Measurements from ENCODE around the gene BNC2. TPM values are rescaled to one million over a fixed set of nuclear protein-coding genes. Genes with fewer than 3 reads are reported as not detected.

The BNC2 gene
- total and polyA plus RNA-seq, 4 experiments from 2014 or later = not detected

GRCh38 chr9:16398691-16399090 lies 471.8 kb downstream of the BNC2 start:
- Mint-ChIP-seq H3K27ac (no peak overlapping the region), H3K4me3 (no peak overlapping the region), H3K4me1 (no peaks in the 10 kb centered on the region), H3K27me3 (peaks cover 0 to 2% of the 10 kb centered on the region in 2 donors), H3K36me3 (no peaks in the 10 kb centered on the region), H3K9me3 (peaks cover 1 to 11% (median 6%) of the 10 kb centered on the region in 8 donors)
- Histone ChIP-seq H3K27me3 (ENCODE audit: insufficient read depth, low read length) (no peaks in the 10 kb centered on the region), H3K4me3 (ENCODE audit: low read length in 2 of 2) (no peak overlapping the region), H3K27ac (ENCODE audit: low read depth, low read length) (no peak overlapping the region), H3K9me3 (ENCODE audit: control insufficient read depth in 1 of 2, low read length in 2 of 2) (no peaks in the 10 kb centered on the region), H3K36me3 (ENCODE audit: insufficient read depth, low read length) (no peaks in the 10 kb centered on the region), H3K4me1 (ENCODE audit: insufficient read depth, low read length) (no peaks in the 10 kb centered on the region)
- no peak for DNase-seq
- ChIA-PET POLR2A (ENCODE audit: partially characterized antibody) (no interaction called here), CTCF (ENCODE audit: partially characterized antibody) (no interaction called here)
- intact Hi-C loops (cut with micrococcal nuclease) = no loop called here

GRCh38 chr9:16396389-16396788 lies 474.1 kb downstream of the BNC2 start:
- Mint-ChIP-seq H3K36me3 (no peaks in the 10 kb centered on the region), H3K27ac (no peak overlapping the region), H3K4me3 (no peak overlapping the region), H3K4me1 (no peaks in the 10 kb centered on the region), H3K27me3 (peaks cover 0 to 2% of the 10 kb centered on the region in 2 donors), H3K9me3 (peaks cover 0 to 9% (median 6%) of the 10 kb centered on the region in 8 donors)
- H3K4me1 ChIP-seq (ENCODE audit: insufficient read depth, low read length) = no peaks in the 10 kb centered on the region
- intact Hi-C loops (cut with micrococcal nuclease) = no loop called here
- DNase-seq = no peak
- no peak overlapping the region for H3K4me3 ChIP-seq (ENCODE audit: low read length in 2 of 2)
- POLR2A ChIA-PET (ENCODE audit: partially characterized antibody) = no interaction called here
- CTCF ChIA-PET (ENCODE audit: partially characterized antibody) = no interaction called here
- H3K36me3 ChIP-seq (ENCODE audit: insufficient read depth, low read length) = no peaks in the 10 kb centered on the region
- H3K9me3 ChIP-seq (ENCODE audit: control insufficient read depth in 1 of 2, low read length in 2 of 2) = no peaks in the 10 kb centered on the region
- no peak overlapping the region for H3K27ac ChIP-seq (ENCODE audit: low read depth, low read length)
- no peaks in the 10 kb centered on the region for H3K27me3 ChIP-seq (ENCODE audit: insufficient read depth, low read length)

GRCh38 chr9:16391369-16391768 lies 479.1 kb downstream of the BNC2 start:
- no peak overlapping the region for H3K27ac Mint-ChIP-seq
- CTCF ChIA-PET (ENCODE audit: partially characterized antibody) = no interaction called here
- no peak overlapping the region for H3K4me3 Mint-ChIP-seq

GRCh38 chr9:16387382-16387781 lies 483.1 kb downstream of the BNC2 start:
- Histone ChIP-seq H3K4me1 (ENCODE audit: insufficient read depth, low read length) (no peaks in the 10 kb centered on the region), H3K4me3 (ENCODE audit: low read length in 2 of 2) (no peak overlapping the region), H3K36me3 (ENCODE audit: insufficient read depth, low read length) (no peaks in the 10 kb centered on the region), H3K27ac (ENCODE audit: low read depth, low read length) (no peak overlapping the region), H3K9me3 (ENCODE audit: control insufficient read depth in 1 of 2, low read length in 2 of 2) (no peaks in the 10 kb centered on the region), H3K27me3 (ENCODE audit: insufficient read depth, low read length) (no peaks in the 10 kb centered on the region)
- no peaks in the 10 kb centered on the region for H3K4me1 Mint-ChIP-seq
- ChIA-PET CTCF (ENCODE audit: partially characterized antibody) (no interaction called here), POLR2A (ENCODE audit: partially characterized antibody) (no interaction called here)
- no peaks in the 10 kb centered on the region for H3K27me3 Mint-ChIP-seq
- no peak overlapping the region for H3K4me3 Mint-ChIP-seq
- no peak for DNase-seq
- no peaks in the 10 kb centered on the region for H3K36me3 Mint-ChIP-seq
- intact Hi-C loops (cut with micrococcal nuclease) = no loop called here
- no peak overlapping the region for H3K27ac Mint-ChIP-seq
- H3K9me3 Mint-ChIP-seq = peaks cover 0 to 14% (median 4%) of the 10 kb centered on the region in 8 donors

More at GRCh38 chr9:16391369-16391768, 479.1 kb downstream of the BNC2 start:
- Histone ChIP-seq H3K27me3 (ENCODE audit: insufficient read depth, low read length) (no peaks in the 10 kb centered on the region), H3K4me3 (ENCODE audit: low read length in 2 of 2) (no peak overlapping the region), H3K27ac (ENCODE audit: low read depth, low read length) (no peak overlapping the region), H3K4me1 (ENCODE audit: insufficient read depth, low read length) (no peaks in the 10 kb centered on the region), H3K36me3 (ENCODE audit: insufficient read depth, low read length) (no peaks in the 10 kb centered on the region), H3K9me3 (ENCODE audit: control insufficient read depth in 1 of 2, low read length in 2 of 2) (no peaks in the 10 kb centered on the region)
- Mint-ChIP-seq H3K27me3 (no peaks in the 10 kb centered on the region), H3K4me1 (no peaks in the 10 kb centered on the region), H3K9me3 (peaks cover 0 to 15% (median 6%) of the 10 kb centered on the region in 8 donors), H3K36me3 (no peaks in the 10 kb centered on the region)
- no peak for DNase-seq
- POLR2A ChIA-PET (ENCODE audit: partially characterized antibody) = no interaction called here
- intact Hi-C loops (cut with micrococcal nuclease) = no loop called here

GRCh38 chr9:16386827-16387077 lies 483.7 kb downstream of the BNC2 start:
- no peaks in the 10 kb centered on the region for H3K27me3 Mint-ChIP-seq
- H3K27ac Mint-ChIP-seq = no peak overlapping the region

GRCh38 chr9:16386007-16386826 lies 484.3 kb downstream of the BNC2 start:
- Mint-ChIP-seq H3K4me3 (no peak overlapping the region), H3K9me3 (peaks cover 0 to 14% (median 4%) of the 10 kb centered on the region in 8 donors), H3K4me1 (no peaks in the 10 kb centered on the region), H3K27me3 (no peaks in the 10 kb centered on the region), H3K36me3 (no peaks in the 10 kb centered on the region), H3K27ac (no peak overlapping the region)
- Histone ChIP-seq H3K27ac (ENCODE audit: low read depth, low read length) (no peak overlapping the region), H3K9me3 (ENCODE audit: control insufficient read depth in 1 of 2, low read length in 2 of 2) (no peaks in the 10 kb centered on the region), H3K4me1 (ENCODE audit: insufficient read depth, low read length) (no peaks in the 10 kb centered on the region), H3K36me3 (ENCODE audit: insufficient read depth, low read length) (no peaks in the 10 kb centered on the region), H3K27me3 (ENCODE audit: insufficient read depth, low read length) (no peaks in the 10 kb centered on the region), H3K4me3 (ENCODE audit: low read length in 2 of 2) (no peak overlapping the region)
- no peak for DNase-seq
- intact Hi-C loops (cut with micrococcal nuclease) = no loop called here
- CTCF ChIA-PET (ENCODE audit: partially characterized antibody) = no interaction called here
- POLR2A ChIA-PET (ENCODE audit: partially characterized antibody) = no interaction called here

More at GRCh38 chr9:16386827-16387077, 483.7 kb downstream of the BNC2 start:
- Histone ChIP-seq H3K4me3 (ENCODE audit: low read length in 2 of 2) (no peak overlapping the region), H3K9me3 (ENCODE audit: control insufficient read depth in 1 of 2, low read length in 2 of 2) (no peaks in the 10 kb centered on the region), H3K4me1 (ENCODE audit: insufficient read depth, low read length) (no peaks in the 10 kb centered on the region), H3K36me3 (ENCODE audit: insufficient read depth, low read length) (no peaks in the 10 kb centered on the region), H3K27ac (ENCODE audit: low read depth, low read length) (no peak overlapping the region), H3K27me3 (ENCODE audit: insufficient read depth, low read length) (no peaks in the 10 kb centered on the region)
- POLR2A ChIA-PET (ENCODE audit: partially characterized antibody) = no interaction called here
- no peak overlapping the region for H3K4me3 Mint-ChIP-seq
- H3K4me1 Mint-ChIP-seq = no peaks in the 10 kb centered on the region
- no peaks in the 10 kb centered on the region for H3K36me3 Mint-ChIP-seq
- intact Hi-C loops (cut with micrococcal nuclease) = no loop called here
- H3K9me3 Mint-ChIP-seq = peaks cover 0 to 14% (median 4%) of the 10 kb centered on the region in 8 donors
- CTCF ChIA-PET (ENCODE audit: partially characterized antibody) = no interaction called here
- DNase-seq = no peak

GRCh38 chr9:16385590-16385989 lies 484.9 kb downstream of the BNC2 start:
- Histone ChIP-seq H3K9me3 (ENCODE audit: control insufficient read depth in 1 of 2, low read length in 2 of 2) (no peaks in the 10 kb centered on the region), H3K27me3 (ENCODE audit: insufficient read depth, low read length) (no peaks in the 10 kb centered on the region), H3K4me3 (ENCODE audit: low read length in 2 of 2) (no peak overlapping the region), H3K4me1 (ENCODE audit: insufficient read depth, low read length) (no peaks in the 10 kb centered on the region), H3K27ac (ENCODE audit: low read depth, low read length) (no peak overlapping the region), H3K36me3 (ENCODE audit: insufficient read depth, low read length) (no peaks in the 10 kb centered on the region)
- intact Hi-C loops (cut with micrococcal nuclease) = no loop called here
- Mint-ChIP-seq H3K27ac (no peak overlapping the region), H3K4me3 (no peak overlapping the region), H3K27me3 (no peaks in the 10 kb centered on the region), H3K4me1 (no peaks in the 10 kb centered on the region), H3K9me3 (peaks cover 0 to 14% (median 4%) of the 10 kb centered on the region in 8 donors), H3K36me3 (no peaks in the 10 kb centered on the region)
- CTCF ChIA-PET (ENCODE audit: partially characterized antibody) = no interaction called here
- POLR2A ChIA-PET (ENCODE audit: partially characterized antibody) = no interaction called here
- no peak for DNase-seq

All from CD4-positive, alpha-beta memory T cell (primary cell).